Stimulated activated CD4-positive, alpha-beta T cell treated with anti-CD3 and anti-CD28 coated beads, Interleukin-1b, Interleukin-23, amount 100 ng/mL, for 1 hour (primary cell): ENCODE measurements around the gene COPS3.
"Not testable (repeated sequence)": the region's sequence is repeated elsewhere in the genome, so short reads cannot be mapped to it uniquely, and the experiment has no call there.

Experiments used
- DNase-seq, 2 donors: peaks; one replicate each; pipeline ENCODE4 v3.0.0-alpha.2; 2020; ENCODE audit warnings: low read depth in 2 of 2

COPS3 gene

GRCh38 chr17:17301659-17302058 is 20.6 kb upstream of the COPS3 start:
- not testable (repeated sequence) for DNase-seq

GRCh38 chr17:17300624-17301568 is 19.9 kb upstream of the COPS3 start:
- DNase-seq = peak; percentile 7 to 38

DNA sequence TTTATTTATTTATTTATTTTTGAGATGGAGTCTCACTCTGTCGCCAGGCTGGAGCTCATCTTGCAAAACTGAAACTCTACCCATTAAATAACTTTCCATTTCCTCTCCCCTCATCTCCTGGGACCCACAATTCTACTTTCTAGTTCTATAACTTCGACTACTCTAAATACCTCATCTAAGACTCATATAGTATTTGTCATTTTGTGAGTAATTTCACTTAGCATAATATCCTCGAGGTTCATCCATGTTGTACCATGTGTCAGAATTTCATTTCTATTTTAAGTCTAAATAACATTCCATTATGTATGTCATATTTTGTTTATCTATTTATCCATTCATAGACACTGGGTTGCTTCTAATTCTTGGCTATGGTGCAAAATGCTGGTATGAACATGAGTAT is 17.1 kb upstream of the COPS3 start:
- DNase-seq = no peak

DNA sequence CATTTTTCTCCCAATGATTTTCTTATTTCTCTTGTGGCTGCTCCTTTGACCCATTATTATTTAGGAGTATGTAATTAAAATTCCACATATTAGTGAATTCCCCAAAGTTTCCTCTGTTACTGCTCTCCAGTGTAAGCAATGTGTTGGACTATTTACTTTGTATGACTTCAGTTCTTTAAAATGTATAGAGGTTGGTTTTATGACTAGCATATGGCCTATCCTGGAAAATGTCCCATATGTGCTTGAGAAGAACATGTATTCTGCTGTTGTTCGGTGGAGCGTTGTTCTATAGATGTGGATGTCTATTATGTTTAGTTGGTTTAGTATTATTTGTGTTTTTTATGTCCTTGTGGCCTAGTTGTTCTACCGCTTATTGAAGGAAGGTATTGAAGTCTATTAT is 16.2 kb upstream of the COPS3 start:
- DNase-seq = no peak

- DNase-seq = no peak
These were observed 14.1 kb upstream of the COPS3 start for GRCh38 chr17:17295141-17295540.

DNA sequence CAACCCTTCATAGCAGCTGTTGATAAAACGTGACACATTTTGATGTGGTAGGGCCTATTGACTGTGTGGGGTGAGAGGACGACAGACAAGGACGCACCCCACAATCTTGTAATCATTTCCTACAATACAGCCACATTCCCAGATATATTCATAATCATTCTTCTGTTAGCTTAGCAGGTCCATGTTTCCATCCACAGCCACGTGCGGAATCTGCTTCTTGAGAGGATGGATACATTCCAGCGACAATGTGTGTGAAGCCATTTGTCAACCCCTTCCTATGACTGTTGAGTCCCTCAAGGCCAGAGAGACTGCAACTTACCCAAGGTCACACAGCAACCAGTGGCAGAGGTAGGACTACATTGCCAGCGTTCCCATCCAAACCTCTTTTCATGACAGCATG is 8.7 kb upstream of the COPS3 start:
- DNase-seq = no peak

GRCh38 chr17:17289086-17289485 is 8.0 kb upstream of the COPS3 start:
- no peak for DNase-seq

- no peak for DNase-seq
These were observed 4.9 kb upstream of the COPS3 start for GRCh38 chr17:17285951-17286350.

GRCh38 chr17:17279316-17279715 is 1.7 kb downstream of the COPS3 start:
- no peak for DNase-seq

- DNase-seq = not testable (repeated sequence)
These were observed 3.6 kb downstream of the COPS3 start for GRCh38 chr17:17277431-17277830.

- no peak for DNase-seq
These were observed 5.1 kb downstream of the COPS3 start for GRCh38 chr17:17275971-17276370.

DNA sequence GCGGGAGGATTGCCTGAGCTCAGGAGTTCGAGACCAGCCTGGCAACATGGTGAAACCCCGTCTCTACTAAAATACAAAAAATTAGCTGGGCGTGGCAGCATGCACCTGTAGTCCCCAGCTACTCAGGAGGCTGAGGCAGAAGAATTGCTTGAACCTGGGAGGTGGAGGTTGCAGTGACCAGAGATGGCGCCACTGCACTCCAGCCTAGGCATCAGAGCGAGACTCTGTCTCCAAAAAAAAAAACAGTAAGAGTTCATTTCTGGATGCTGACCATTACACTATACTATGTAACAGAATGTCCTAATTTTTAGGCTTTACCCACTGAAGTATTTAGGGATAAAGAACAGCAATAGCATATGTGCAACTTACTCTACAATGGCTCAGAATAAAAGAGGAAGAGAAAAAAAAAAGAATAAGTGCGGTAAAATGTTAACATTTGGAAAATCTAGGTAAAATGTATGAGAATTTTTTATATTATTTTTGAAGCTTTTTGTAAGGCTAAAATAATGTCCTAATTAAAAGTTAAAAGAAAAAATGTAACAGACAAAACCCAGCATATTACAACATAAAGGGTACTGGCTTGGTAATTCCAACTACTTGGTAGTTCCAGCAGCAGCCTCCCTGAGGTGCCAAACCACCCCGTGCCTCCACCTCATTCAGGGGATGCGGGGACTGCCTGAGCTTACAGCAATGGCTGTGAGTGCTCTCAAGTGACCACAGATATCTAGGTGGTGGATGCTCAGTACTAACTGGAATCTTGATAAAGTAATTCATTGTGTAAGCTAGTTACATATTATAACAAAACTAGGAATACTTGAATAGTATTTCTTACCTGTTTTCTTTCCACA is 10.9 kb downstream of the COPS3 start:
- DNase-seq = no peak

GRCh38 chr17:17264430-17264829 is 16.6 kb downstream of the COPS3 start:
- DNase-seq = no peak

DNA sequence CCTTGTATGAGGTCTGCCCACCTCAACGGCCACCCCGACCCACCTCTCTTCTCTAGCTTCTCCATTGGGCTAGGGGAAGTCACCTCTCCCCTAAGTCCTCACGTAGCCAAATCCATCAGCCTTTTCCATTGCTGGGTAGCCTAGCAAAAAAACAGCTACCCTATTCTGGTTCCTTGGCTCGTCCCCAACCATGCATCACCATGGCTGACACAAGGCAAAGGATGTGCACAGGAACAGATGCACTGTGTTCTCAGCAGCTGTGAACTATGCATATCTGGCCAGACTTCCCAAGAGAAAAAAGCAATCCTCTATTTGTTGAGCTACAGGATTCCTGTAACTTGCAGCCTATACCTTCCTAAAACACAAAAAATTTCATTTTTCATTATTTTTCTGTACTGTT is 22.0 kb downstream of the COPS3 start:
- no peak for DNase-seq

DNA sequence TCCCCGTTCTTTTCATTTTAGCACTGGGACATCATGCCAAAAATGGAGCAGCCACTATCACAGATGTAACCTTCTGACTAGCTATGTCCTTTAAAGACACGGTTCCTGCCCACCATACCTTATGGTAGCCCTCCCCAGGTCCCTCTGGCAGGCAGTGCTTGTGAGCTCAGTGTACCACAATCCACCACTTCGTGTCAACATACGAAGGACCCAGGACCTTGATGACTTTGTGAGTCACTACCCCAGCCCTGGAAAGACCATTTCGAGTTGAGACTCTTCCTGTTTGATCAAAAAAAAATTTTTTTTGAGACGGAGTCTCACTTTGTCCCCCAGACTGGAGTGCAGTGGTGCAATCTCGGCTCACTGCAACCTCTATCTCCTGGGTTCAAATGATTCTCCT is 23.0 kb downstream of the COPS3 start:
- DNase-seq = no peak

DNA sequence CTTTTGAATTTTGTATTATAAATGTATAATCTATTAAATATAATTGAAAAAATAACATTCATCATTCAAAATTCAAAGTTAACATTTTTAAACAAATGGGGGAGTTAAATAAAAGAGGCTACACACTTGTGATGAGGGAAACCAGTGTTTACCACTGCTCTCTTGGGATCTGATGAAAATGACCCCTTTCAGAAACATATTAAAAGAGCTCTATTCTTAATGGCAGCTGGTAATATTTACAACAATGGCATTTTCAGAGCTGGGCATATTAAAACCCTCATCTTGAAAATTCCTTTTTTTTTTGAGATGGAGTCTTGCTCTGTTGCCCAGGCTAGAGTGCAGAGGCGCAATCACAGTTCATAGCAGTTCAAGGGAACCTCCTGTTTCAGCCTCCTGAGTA is 24.7 kb downstream of the COPS3 start:
- DNase-seq = no peak

DNA sequence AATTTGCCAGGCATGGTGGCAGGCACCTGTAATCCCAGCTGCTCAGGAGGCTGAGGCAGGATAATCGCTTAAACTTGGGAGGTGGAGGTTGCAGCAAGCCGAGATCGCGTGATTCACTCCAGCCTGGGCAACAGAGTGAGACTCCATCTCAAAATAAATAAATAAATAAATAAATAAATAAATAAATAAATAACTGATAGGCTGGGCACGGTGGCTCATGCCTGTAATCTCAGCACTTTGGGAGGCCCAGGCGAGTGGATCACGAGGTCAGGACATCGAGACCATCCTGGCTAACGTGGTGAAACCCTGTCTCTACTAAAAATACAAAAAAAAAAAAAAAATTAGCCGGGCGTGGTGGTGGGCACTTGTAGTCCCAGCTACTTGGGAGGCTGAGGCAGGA is 25.4 kb downstream of the COPS3 start:
- not testable (repeated sequence) for DNase-seq

DNA sequence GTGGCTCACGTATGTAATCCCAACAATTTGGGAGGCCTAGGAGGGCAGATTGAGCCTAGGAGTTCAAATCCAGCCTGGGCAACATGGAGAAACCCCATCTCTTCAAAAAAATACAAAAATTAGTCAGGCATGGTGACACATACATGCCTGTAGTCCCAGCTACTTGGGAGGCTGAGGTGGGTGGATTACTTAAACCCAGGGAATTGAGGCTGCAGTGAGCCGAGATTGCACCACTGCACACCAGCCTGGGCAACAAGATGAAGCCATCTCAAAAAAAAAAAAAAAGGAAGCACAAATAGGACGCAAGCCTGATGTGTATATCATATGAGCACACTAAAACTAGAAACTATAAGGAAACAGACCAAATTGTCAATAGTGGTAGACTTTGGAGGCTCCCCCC is 27.0 kb downstream of the COPS3 start:
- no peak for DNase-seq

GRCh38 chr17:17253406-17253805 is 27.6 kb downstream of the COPS3 start:
- no peak for DNase-seq

DNA sequence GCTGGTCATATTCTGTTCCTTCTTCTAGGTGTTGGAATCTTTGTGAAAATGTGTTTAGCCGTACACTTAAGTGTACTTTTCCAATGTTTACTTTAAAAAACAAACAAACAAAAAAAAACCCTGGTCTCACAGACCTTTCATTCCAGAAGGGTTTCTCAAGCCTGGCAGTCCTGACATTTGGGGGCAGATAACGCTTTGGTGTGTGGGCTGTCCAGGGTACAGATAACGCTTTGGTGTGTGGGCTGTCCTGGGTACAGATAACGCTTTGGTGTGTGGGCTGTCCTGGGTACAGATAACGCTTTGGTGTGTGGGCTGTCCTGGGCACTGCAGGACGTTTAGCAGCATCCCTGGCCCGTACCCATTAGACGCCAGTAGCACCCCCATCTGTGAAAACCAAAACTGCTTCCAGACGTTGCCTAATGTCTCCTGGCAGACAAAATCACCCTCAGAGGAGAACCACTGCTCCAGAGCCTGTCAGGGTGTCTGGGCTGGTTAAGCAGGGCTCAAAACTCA is 28.8 kb downstream of the COPS3 start:
- no peak for DNase-seq

- DNase-seq = no peak
These were observed 34.2 kb downstream of the COPS3 start for GRCh38 chr17:17246879-17247278.

GRCh38 chr17:17243163-17243562 is 37.9 kb downstream of the COPS3 start:
- DNase-seq = no peak

- no peak for DNase-seq
These were observed 38.8 kb downstream of the COPS3 start for GRCh38 chr17:17242246-17242645.
